Measurements from ENCODE around the gene PSMC6.

PSMC6 gene

DNA sequence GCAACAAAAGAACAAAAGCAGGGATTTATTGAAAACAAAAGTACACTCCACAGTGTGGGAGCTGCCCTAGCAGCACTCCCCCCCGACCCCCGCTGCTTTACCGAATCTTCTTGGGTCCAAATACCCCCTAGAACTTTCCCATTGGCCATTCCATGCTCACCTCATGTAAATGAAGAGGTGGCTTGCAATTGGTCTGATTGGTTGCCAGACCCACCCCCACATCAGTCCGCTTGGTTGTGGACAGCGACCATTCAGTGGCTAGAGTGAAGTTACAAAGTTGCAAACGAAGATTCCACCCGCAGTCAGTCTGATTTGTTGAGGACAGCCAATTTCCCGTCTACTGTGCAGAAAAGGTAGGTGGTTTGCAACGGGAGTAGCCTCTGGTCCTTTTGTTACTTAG lies 26.8 kb downstream of the PSMC6 start:
- TF ChIP-seq, protein P1, sequence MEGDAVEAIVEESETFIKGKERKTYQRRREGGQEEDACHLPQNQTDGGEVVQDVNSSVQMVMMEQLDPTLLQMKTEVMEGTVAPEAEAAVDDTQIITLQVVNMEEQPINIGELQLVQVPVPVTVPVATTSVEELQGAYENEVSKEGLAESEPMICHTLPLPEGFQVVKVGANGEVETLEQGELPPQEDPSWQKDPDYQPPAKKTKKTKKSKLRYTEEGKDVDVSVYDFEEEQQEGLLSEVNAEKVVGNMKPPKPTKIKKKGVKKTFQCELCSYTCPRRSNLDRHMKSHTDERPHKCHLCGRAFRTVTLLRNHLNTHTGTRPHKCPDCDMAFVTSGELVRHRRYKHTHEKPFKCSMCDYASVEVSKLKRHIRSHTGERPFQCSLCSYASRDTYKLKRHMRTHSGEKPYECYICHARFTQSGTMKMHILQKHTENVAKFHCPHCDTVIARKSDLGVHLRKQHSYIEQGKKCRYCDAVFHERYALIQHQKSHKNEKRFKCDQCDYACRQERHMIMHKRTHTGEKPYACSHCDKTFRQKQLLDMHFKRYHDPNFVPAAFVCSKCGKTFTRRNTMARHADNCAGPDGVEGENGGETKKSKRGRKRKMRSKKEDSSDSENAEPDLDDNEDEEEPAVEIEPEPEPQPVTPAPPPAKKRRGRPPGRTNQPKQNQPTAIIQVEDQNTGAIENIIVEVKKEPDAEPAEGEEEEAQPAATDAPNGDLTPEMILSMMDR (IDR thresholded peaks at IDR 0.05; ENCODE audit: extremely low read depth, missing control alignments): no peak
- DNase-seq (ENCODE audit: low spot score): no peak

DNA sequence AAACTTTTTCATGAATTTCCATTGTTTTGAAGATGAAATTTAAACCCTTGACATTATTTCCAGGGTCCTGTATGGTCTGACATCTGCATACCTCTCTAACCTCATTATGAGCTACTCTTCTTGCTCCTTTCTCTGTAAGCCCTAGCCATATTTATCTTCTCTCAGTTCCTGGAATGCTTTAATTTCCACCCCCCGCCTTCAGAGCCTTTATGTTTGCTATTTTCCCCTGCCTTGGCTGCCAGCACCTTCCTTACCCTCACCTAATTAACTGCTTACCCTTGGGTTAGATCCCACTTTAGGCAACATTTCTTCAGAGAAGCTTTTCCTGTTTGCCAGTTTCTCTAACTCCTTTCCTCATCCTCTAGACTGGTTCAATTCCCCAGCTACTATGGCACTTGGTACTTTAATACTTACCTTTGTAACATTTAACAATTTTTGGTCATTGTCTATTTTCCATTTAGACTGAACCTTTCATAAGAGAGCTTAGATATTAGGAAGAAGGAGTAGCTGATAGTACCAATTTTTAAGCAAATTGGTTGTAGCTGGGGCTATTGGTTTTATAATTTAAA lies 29.0 kb downstream of the PSMC6 start:
- no peak for DNase-seq (ENCODE audit: low spot score)
- TF ChIP-seq, protein P1 (IDR thresholded peaks at IDR 0.05; ENCODE audit: extremely low read depth, missing control alignments): no peak

DNA sequence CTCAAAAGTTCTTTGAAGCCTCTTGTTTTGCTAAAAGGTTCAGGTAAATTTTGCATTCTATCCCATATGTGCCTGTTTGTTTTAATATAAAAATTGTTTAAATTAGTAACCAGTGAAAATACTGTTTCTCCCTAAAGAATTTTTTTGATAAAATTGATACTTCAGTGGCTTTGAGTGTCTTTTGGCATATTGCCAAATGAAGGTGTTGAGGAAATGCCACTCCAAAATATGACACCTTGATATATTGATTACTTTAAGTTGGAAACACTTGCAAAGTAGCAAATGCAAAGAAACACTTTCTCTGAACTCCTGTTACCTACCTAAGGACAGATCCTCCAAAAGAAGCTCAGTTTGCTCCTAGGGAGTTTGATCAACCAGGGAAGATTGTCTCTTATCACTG lies 31.4 kb downstream of the PSMC6 start:
- TF ChIP-seq, protein P1 (IDR thresholded peaks at IDR 0.05; ENCODE audit: extremely low read depth, missing control alignments): no peak
- no peak for DNase-seq (ENCODE audit: low spot score)

DNA sequence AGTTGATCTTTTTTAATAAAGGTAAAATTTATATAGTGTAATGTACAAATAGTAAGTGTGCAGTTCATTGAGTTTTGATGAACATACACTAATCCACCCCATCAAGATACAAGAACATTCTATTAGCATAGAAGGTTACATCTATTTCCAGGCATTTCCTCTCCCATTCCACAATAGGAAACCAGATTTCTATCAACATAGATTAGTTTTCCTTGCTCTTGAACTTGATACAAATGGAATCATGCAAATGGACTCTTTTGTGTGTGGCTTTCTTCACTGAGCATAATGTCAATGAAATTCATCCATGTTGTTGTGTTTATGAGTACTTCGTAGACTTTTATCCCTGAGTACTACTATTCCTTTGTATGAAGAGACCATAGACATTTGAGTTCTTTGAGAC lies 33.8 kb downstream of the PSMC6 start:
- DNase-seq (ENCODE audit: low spot score): no peak
- TF ChIP-seq, protein P1 (IDR thresholded peaks at IDR 0.05; ENCODE audit: extremely low read depth, missing control alignments): no peak

DNA sequence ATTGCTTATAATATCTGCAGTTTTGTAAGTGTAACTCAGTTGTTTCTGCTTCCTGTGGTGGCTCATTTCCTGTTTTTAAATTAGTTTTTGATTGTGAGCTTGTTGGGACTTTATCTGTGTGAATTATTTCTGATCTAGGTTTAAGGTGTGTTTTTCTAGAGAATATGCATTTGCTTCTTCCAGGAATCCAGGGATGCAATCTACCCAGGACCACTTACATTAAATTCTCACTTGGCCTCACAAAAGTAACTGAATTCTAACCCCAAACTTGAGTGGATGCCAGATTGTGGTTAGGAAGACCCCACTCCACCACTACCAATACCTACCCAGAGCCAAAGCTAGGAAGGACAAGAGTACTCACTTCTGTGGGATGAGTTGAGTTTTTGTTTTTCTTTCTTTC lies 34.9 kb downstream of the PSMC6 start:
- TF ChIP-seq, protein P1 (IDR thresholded peaks at IDR 0.05; ENCODE audit: extremely low read depth, missing control alignments): no peak
- no peak for DNase-seq (ENCODE audit: low spot score)

DNA sequence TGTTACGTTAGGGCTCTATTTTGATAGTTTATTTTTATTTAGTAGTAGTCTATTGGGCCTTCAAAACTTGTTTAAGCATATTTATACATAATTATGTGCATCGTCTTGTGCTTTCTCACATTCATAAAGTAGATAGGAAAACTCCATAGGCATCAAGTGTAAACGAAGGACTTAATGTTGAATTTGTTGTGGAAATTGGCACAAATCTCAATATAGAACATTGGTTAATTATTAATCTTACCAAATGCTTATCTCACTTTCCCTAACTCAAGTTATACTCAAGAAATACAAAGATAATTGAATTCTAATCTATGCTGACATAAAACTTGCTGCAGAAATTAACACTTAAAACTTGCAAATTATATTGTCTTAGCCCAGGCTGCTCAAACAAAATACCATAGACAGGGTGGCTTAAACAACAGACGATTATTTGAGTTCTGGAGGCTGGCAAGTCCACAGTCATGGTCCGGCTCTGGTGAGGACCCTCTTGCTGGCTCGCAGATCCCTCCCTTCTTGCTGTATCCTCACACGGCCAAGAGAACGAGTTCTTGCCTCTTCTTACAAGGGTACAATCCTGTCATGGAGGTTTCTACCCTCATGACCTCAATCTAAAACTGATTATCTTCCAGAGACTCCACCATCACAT lies 41.8 kb downstream of the PSMC6 start:
- TF ChIP-seq, protein P1 (IDR thresholded peaks at IDR 0.05; ENCODE audit: extremely low read depth, missing control alignments): no peak
- DNase-seq (ENCODE audit: low spot score): no peak

DNA sequence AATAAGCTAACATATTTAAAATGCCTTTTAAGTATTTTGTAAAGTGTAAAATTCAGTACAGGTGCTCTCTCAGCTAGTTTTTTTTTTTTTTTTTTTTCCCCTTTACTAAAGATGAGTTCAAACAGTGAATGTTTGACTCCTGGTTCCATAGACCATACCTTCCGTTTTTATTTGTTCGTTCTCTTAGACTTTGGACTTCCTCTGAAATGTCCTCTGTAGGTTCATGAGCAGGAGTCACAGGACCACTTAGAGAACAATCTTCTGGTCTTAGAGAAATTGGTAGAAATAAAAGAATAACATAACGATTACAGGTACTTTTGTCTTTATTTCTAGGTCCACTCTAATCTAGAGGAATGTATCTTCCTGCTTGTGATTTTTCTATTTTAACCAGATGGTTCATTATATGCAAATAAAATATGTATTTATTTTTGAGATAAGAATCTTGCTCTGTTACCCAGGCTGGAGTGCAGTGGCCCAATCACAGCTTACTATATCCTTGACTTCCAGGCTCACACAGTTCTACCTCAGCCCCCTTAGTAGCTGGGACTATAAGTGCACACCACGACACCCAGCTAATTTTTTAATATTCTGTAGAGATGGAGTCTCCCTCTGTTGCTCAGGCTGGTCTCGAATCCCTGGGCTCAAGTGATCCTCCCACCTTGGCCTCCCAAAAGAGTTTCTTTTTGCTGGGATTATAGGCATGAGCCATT lies 48.8 kb downstream of the PSMC6 start:
- TF ChIP-seq, protein P1 (IDR thresholded peaks at IDR 0.05; ENCODE audit: extremely low read depth, missing control alignments): no peak
- no peak for DNase-seq (ENCODE audit: low spot score)
